ENCODE data around the gene MT1G. TPM values are rescaled to one million over a fixed set of nuclear protein-coding genes. Genes with fewer than 3 reads are reported as not detected.

MT1G gene
- total RNA-seq, 1 donor from 2014 or later, result 2.8 TPM

DNA sequence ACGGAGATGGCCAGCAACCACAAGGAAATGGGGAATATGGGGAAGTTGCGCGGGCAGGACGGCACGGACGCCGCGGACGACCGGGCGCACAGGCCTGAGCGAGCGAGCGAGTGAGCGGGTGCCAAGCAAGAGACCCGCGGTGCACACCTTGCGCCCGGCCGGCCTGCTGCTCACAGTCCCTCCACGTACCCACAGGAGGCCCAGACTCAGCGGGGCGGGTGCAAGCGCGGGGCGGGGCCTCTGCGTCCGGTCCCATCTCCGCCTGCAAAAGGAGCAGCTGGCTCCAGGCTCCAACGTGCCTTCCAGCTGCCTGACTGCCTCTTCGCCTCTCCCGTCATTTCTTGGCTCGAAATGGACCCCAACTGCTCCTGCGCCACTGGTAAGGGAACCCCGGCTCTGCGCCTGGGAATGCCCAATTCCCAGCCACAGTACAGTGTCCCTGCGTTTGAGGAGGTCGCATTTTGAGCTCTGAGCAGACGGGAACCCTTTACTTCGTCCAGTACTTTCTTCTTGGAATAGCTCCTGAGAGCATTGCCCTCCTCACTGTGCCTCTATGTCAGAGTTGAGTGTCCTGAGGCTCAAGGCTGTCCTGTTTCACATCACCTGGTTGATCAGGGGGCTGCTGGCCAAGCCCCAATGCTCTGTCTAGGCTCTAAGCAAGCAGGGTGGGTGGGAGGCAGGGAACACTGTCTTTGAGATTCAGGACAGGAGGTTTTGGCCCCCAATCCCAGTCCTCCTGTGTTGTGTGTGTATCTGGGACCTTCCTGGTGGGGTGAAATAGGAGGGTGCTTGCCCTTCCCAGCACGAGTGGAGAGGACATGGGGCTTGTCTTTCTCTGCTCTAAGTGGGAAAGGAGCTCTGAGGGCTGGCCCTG is 50.4 kb downstream of the MT1G start:
- Mint-ChIP-seq H3K4me3 (peak overlapping the region; percentile 82), H3K27ac (no peak overlapping the region), H3K36me3 (no peaks in the 10 kb centered on the region), H3K9me3 (no peaks in the 10 kb centered on the region), H3K27me3 (peaks cover 86% of the 10 kb centered on the region), H3K4me1 (ENCODE audit: unreplicated experiment) (no peaks in the 10 kb centered on the region)
- no peak for DNase-seq (ENCODE audit: extremely low spot score, unreplicated experiment)
- TF ChIP-seq, protein P1, sequence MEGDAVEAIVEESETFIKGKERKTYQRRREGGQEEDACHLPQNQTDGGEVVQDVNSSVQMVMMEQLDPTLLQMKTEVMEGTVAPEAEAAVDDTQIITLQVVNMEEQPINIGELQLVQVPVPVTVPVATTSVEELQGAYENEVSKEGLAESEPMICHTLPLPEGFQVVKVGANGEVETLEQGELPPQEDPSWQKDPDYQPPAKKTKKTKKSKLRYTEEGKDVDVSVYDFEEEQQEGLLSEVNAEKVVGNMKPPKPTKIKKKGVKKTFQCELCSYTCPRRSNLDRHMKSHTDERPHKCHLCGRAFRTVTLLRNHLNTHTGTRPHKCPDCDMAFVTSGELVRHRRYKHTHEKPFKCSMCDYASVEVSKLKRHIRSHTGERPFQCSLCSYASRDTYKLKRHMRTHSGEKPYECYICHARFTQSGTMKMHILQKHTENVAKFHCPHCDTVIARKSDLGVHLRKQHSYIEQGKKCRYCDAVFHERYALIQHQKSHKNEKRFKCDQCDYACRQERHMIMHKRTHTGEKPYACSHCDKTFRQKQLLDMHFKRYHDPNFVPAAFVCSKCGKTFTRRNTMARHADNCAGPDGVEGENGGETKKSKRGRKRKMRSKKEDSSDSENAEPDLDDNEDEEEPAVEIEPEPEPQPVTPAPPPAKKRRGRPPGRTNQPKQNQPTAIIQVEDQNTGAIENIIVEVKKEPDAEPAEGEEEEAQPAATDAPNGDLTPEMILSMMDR (conservative IDR thresholded peaks at IDR 0.05), result no peak

Other genes starting within 250 kb of the MT1G start
- 65.4 and 86.4 TPM in 2 replicates for gene AMFR, start 242.5 kb downstream of the MT1G start, total RNA-seq (ENCODE audit: low replicate concordance)
- 139 and 148 TPM in 2 replicates for gene NUDT21, start 216.7 kb downstream of the MT1G start, total RNA-seq (ENCODE audit: low replicate concordance)
- gene OGFOD1, start 216.5 kb downstream of the MT1G start, total RNA-seq (ENCODE audit: low replicate concordance), result 45.9 and 52.2 TPM in 2 replicates
- gene BBS2, start 148.0 kb downstream of the MT1G start, total RNA-seq (ENCODE audit: low replicate concordance), result 37.6 and 39.6 TPM in 2 replicates
- gene MT4, start 103.0 kb downstream of the MT1G start, total RNA-seq (ENCODE audit: low replicate concordance), result not detected in 2 replicates
- not detected in 2 replicates for gene MT3, start 78.5 kb downstream of the MT1G start, total RNA-seq (ENCODE audit: low replicate concordance)
- gene MT2A, start 59.5 kb downstream of the MT1G start, total RNA-seq (ENCODE audit: low replicate concordance), result 18.2 and 21.4 TPM in 2 replicates
- gene MT1E, start 42.3 kb downstream of the MT1G start, total RNA-seq (ENCODE audit: low replicate concordance), result 7.8 and 12.5 TPM in 2 replicates
- not detected in 2 replicates for gene MT1M, start 35.4 kb downstream of the MT1G start, total RNA-seq (ENCODE audit: low replicate concordance)
- not detected in 2 replicates for gene MT1A, start 29.4 kb downstream of the MT1G start, total RNA-seq (ENCODE audit: low replicate concordance)
- gene MT1B, start 16.2 kb downstream of the MT1G start, total RNA-seq (ENCODE audit: low replicate concordance), result not detected in 2 replicates
- gene MT1F, start 10.1 kb downstream of the MT1G start, total RNA-seq (ENCODE audit: low replicate concordance), result 5.9 and 6.5 TPM in 2 replicates
- gene MT1H, start 1.7 kb upstream of the MT1G start, total RNA-seq (ENCODE audit: low replicate concordance), result 2.2 and 2.4 TPM in 2 replicates
- gene MT1X, start 14.4 kb upstream of the MT1G start, total RNA-seq (ENCODE audit: low replicate concordance), result 39.3 and 53.1 TPM in 2 replicates
- 68.8 and 101 TPM in 2 replicates for gene NUP93, start 62.1 kb upstream of the MT1G start, total RNA-seq (ENCODE audit: low replicate concordance)
- gene SLC12A3, start 197.1 kb upstream of the MT1G start, total RNA-seq (ENCODE audit: low replicate concordance), result 0.31 and 4.2 TPM in 2 replicates

All from type B pancreatic cell (in vitro differentiated cells).